ENCODE measurements around the gene LGR6.

DNA sequence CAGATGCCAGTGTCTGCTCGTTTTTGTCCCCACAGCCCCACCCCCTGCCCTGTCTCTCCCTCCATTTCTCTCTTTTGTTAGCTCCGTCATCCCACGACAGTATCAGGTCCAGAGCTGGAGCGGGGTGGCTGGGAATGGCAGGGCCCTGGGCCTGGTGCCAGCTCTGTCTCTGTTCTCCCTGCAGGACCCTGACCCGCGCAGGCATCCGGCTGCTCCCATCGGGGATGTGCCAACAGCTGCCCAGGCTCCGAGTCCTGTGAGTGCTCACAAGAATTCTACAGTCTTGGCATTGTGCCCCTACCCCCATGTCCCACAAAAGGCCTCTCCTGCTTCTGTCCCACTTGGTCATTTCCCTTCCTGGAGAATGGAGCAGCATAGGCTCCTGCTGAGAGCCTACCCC lies 110.8 kb downstream of the LGR6 start:
- no peak for TF ChIP-seq CTCF (IDR thresholded peaks at IDR 0.05)
- no peak for TF ChIP-seq POLR2AphosphoS5 (IDR thresholded peaks at IDR 0.05)
- no peak for TF ChIP-seq POLR2A (IDR thresholded peaks at IDR 0.05)
- no peak for TF ChIP-seq EP300 (IDR thresholded peaks at IDR 0.05)

Measured in upper lobe of left lung (tissue), 4 donors.